Endothelial cell (in vitro differentiated cells): ENCODE results near the gene POLR2E. TPM values are rescaled to one million over a fixed set of nuclear protein-coding genes. Genes with fewer than 3 reads are reported as not detected.
A peak's percentile ranks its signal among the peaks of the same experiment; 100 is the strongest.

Experiments used
- DNase-seq: peaks from one replicate; pipeline ENCODE4 v3.0.0; 2021; ENCODE audit warnings: low spot score
- H3K27ac Mint-ChIP-seq: one replicate; pipeline ENCODE4 v1.8.0; 2021; ENCODE audit warnings: mixed read lengths, inconsistent platforms; ENCODE audit not compliant: unreplicated experiment
- H3K27me3 Mint-ChIP-seq: one replicate; pipeline ENCODE4 v1.8.0; 2021; ENCODE audit warnings: mild to moderate bottlenecking, moderate library complexity, mixed read lengths, inconsistent platforms; ENCODE audit not compliant: unreplicated experiment
- H3K36me3 Mint-ChIP-seq: one replicate; pipeline ENCODE4 v1.8.0; 2021; ENCODE audit warnings: mild to moderate bottlenecking, low read depth, mixed read lengths, inconsistent platforms; ENCODE audit not compliant: unreplicated experiment
- H3K4me1 Mint-ChIP-seq: one replicate; pipeline ENCODE4 v1.8.0; 2021; ENCODE audit warnings: mild to moderate bottlenecking, mixed read lengths, inconsistent platforms; ENCODE audit not compliant: unreplicated experiment
- H3K4me3 Mint-ChIP-seq: one replicate; pipeline ENCODE4 v1.8.0; 2021; ENCODE audit warnings: mild to moderate bottlenecking, mixed read lengths, inconsistent platforms; ENCODE audit not compliant: unreplicated experiment
- H3K9me3 Mint-ChIP-seq: one replicate; pipeline ENCODE4 v1.8.0; 2021; ENCODE audit warnings: mixed read lengths, inconsistent platforms; ENCODE audit not compliant: unreplicated experiment
- total RNA-seq: library from RNA; stranded (reverse); fragmentation: NEBNext Ultra II Directional; extraction: Animal tissue kit (Norgen Biotek cat#: 25700); gene quantifications from one replicate; pipeline ENCODE4 v1.2.1, GENCODE V29; 2021; ENCODE audit not compliant: unreplicated experiment
- TF ChIP-seq, protein P1 (sequence below): fragments of 200-600 bp; sonication (generic); IDR thresholded peaks from one replicate; pipeline ENCODE4 v1.5.0; 2021; ENCODE audit warnings: antibody characterized with exemption; ENCODE audit not compliant: unreplicated experiment

The POLR2E gene
- total RNA-seq, 1 donor from 2014 or later: 166 TPM

- Mint-ChIP-seq H3K27me3 (peaks cover 10% of the 10 kb centered on the region), H3K9me3 (no peaks in the 10 kb centered on the region), H3K36me3 (peaks cover 4% of the 10 kb centered on the region), H3K4me1 (peaks cover 11% of the 10 kb centered on the region), H3K27ac (peak overlapping the region; percentile 98), H3K4me3 (peak overlapping the region; percentile 74)
- TF ChIP-seq, protein P1, sequence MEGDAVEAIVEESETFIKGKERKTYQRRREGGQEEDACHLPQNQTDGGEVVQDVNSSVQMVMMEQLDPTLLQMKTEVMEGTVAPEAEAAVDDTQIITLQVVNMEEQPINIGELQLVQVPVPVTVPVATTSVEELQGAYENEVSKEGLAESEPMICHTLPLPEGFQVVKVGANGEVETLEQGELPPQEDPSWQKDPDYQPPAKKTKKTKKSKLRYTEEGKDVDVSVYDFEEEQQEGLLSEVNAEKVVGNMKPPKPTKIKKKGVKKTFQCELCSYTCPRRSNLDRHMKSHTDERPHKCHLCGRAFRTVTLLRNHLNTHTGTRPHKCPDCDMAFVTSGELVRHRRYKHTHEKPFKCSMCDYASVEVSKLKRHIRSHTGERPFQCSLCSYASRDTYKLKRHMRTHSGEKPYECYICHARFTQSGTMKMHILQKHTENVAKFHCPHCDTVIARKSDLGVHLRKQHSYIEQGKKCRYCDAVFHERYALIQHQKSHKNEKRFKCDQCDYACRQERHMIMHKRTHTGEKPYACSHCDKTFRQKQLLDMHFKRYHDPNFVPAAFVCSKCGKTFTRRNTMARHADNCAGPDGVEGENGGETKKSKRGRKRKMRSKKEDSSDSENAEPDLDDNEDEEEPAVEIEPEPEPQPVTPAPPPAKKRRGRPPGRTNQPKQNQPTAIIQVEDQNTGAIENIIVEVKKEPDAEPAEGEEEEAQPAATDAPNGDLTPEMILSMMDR: no peak
- no peak for DNase-seq
Measured at GRCh38 chr19:1102407-1103131, 7.4 kb upstream of the POLR2E start.

GRCh38 chr19:1101337-1101698 lies 6.1 kb upstream of the POLR2E start:
- DNase-seq: peak; percentile 49
- no peaks in the 10 kb centered on the region for H3K9me3 Mint-ChIP-seq
- peak overlapping the region; percentile 98 for H3K27ac Mint-ChIP-seq
- peaks cover 10% of the 10 kb centered on the region for H3K27me3 Mint-ChIP-seq
- peaks cover 11% of the 10 kb centered on the region for H3K4me1 Mint-ChIP-seq
- no peak overlapping the region for H3K4me3 Mint-ChIP-seq
- TF ChIP-seq, protein P1: no peak
- H3K36me3 Mint-ChIP-seq: no peaks in the 10 kb centered on the region

DNA sequence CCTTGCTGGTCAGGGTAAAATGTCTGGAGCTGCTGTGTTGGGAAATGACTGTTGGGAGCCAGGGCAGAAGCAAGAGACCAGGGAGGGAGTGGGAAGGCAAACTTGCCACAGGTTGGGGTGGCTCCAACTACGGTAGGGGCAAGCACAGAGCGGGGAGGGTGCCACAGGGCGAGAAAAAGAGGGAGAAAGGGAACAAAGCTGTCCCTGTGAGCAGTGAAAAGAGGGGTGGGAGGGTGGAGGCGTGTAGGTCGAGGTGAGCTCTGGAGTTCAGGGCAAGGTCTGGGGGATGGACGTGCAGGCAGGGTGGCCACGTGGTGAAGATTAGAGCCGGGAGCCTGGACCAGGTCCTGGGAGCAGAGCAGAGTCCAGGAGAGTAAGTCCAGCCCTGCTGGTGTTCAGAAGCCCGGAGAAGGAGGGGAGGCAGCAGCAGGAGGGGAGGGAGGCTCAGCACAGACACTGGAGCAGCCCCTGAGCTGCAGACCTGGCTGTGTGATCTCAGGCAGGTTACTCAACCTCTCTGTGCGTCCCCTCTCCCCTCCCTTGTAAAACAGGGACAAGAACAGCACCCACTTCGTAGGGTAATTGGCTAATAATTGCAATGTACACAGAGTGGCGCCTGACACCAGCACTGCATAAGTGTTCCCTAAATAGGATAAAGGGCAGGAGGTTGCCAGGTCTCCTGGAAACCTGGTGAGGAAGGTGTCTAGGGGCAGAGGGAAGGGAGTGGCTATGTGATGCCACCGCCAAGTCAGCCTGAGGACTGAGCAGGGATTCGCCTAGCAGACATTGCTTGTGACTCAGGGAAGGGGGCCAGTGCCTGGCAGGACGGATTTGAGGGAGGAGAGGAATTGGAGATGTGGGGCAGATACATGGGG lies 3.2 kb upstream of the POLR2E start:
- H3K27ac Mint-ChIP-seq: peak overlapping the region; percentile 58
- peaks cover 20% of the 10 kb centered on the region for H3K4me1 Mint-ChIP-seq
- TF ChIP-seq, protein P1: no peak
- peaks cover 12% of the 10 kb centered on the region for H3K27me3 Mint-ChIP-seq
- no peak overlapping the region for H3K4me3 Mint-ChIP-seq
- H3K9me3 Mint-ChIP-seq: no peaks in the 10 kb centered on the region
- H3K36me3 Mint-ChIP-seq: no peaks in the 10 kb centered on the region
- DNase-seq: no peak

DNA sequence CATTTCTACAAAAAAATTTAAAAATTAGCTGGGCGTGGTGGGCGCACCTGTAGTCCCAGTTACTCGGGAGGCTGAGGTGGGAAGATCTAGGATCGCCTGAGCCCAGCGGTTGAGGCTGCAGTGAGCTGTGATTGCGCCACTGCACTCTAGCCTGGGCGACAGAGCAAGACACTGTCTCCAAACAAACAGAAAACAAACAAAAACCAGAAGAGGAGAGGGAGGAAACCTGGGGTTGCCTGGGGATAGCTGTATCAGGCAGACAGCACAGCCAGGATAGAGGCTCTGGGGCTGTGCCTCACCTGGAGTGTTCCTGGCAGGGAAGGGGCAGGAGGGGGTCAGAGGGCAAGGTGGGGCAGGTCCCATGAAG lies 2.6 kb upstream of the POLR2E start:
- Mint-ChIP-seq H3K27me3 (peaks cover 12% of the 10 kb centered on the region), H3K36me3 (no peaks in the 10 kb centered on the region), H3K27ac (peak overlapping the region; percentile 31), H3K4me1 (peaks cover 20% of the 10 kb centered on the region), H3K9me3 (no peaks in the 10 kb centered on the region), H3K4me3 (no peak overlapping the region)
- TF ChIP-seq, protein P1: no peak
- no peak for DNase-seq

GRCh38 chr19:1094655-1094977 lies 559 bp downstream of the POLR2E start:
- TF ChIP-seq, protein P1: no peak

More at GRCh38 chr19:1094655-1094977, 559 bp downstream of the POLR2E start:
- peaks cover 9% of the 10 kb centered on the region for H3K4me1 Mint-ChIP-seq
- no peaks in the 10 kb centered on the region for H3K36me3 Mint-ChIP-seq
- no peak for DNase-seq
- no peaks in the 10 kb centered on the region for H3K9me3 Mint-ChIP-seq
- no peak overlapping the region for H3K27ac Mint-ChIP-seq
- peak overlapping the region; percentile 91 for H3K4me3 Mint-ChIP-seq
- H3K27me3 Mint-ChIP-seq: peaks cover 12% of the 10 kb centered on the region
